Activated CD4-positive, alpha-beta T cell treated with anti-CD3 and anti-CD28 coated beads, Interleukin-2, amount 50 U/mL, for 4 hours (primary cell): ENCODE data around the gene SPTBN4.
"Not testable (repeated sequence)": the region's sequence is repeated elsewhere in the genome, so short reads cannot be mapped to it uniquely, and the experiment has no call there.

Source experiments
- DNase-seq, 2 experiments: peaks; one replicate each; pipeline ENCODE4 v3.0.0-alpha.2; 2020

The SPTBN4 gene

DNA sequence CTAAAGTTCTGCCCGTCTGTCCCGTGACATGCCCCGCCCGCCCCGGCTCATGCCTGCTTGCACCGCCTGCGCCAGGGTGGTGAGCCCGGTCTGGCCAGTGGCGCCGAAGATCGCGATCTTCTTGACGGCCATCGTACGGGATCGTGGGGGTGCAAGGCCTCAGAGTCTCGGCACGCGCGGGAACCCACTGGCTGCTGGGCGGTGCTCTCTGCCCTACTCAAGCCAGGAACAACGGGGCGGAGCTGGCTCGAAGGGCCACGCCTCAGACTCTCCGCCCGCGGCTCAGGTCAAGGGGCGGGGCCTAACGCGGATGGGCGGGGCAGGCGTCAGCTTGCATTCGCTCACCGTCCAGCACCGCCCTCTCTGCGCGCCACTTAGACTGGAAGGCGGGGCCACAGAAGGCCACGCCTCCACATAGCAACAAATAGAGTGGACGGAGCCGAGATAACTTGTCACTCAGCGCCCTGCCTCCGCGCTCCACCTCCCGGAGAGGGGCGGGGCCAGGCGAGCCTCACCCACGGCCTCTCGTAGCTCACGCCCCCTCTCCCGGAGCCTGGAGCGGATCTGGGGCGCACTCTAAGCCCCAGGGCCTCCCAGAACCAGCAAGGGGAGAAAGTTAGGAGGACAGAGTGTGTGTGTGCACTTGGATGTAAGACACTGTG lies 1.1 kb upstream of the SPTBN4 start, which contains the start of gene BLVRB:
BLVRB (minus strand) TSS at position 189 of the 662 bp plus-strand sequence; CDS start at position 132, 57 bp downstream.
- DNase-seq = peak; percentile 99

GRCh38 chr19:40466219-40466984 lies 399 bp upstream of the SPTBN4 start:
- DNase-seq = peak; percentile 71 to 81

DNA sequence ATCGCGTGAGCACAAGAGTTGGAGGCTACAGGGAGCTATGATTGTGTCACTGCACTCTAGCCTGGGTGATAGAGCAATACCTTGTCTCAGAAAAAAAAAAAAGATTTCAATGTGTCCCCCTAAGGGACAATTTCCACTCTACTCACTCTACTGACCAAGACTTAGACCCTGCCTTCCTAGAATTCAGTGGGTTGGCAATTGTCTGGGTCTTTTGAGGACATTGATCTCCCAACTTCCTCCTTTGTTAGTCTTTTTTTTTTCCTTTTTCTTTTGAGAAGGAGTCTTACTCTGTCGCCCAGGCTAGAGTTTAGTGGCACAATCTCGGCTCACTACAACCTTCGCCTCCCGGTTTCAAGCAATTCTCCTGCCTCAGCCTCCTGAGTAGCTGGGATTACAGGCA lies 2.2 kb downstream of the SPTBN4 start:
- DNase-seq = no peak

DNA sequence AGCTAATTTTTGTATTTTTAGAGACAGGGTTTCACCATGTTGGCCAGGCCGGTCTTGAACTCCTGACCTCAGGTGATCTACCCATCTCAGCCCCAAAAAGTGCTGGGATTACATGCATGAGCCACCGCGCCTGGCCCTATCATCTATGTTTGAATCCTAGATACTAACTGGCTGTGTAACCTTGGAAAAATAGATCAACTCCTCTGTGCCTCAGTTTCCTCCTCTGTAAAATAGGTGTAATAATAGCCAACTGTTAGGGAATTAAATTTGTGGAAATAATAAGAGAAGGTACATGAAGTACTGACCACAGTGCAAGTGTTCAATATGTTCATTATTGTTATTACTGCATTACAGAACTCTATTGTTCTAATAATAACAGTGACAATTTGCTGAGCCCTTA lies 4.3 kb downstream of the SPTBN4 start:
- no peak for DNase-seq

GRCh38 chr19:40472516-40472915 lies 5.7 kb downstream of the SPTBN4 start:
- DNase-seq = no peak

- DNase-seq = no peak
These were observed 7.9 kb downstream of the SPTBN4 start for GRCh38 chr19:40474737-40475136.

DNA sequence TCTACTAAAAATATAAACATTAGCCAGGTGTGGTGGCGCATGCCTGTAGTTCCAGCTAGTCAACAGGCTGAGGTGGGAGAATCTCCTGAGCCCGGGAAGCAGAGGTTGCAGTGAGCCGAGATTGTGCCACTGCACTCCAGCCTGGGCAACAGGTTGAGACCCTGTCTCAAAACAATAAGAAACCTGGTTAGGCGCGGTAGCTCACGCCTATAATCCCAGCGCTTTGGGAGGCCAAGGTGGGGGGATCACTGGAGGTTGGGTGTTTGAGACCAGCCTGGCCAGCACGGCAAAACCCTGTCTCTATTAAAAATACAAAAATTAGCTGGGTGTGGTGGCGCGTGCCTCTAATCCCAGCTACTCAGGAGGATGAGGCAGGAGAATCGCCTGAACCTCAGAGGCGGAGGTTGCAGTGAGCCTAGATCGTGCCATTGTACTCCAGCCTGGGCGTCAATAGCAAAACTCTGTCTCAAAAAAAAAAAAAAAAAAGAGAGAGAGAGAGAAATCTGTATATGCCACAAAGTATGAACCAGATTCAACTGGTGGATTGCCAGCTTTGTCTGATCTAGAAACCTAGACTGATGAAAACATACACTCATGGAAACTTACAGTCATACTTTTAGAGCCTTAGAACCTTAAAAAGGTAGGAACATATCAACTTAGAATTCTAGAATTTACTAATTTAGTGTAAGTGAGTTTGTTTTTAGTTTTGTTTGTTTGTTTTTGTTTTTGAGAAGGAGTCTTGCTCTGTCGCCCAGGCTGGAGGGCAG lies 9.3 kb downstream of the SPTBN4 start:
- not testable (repeated sequence) for DNase-seq

DNA sequence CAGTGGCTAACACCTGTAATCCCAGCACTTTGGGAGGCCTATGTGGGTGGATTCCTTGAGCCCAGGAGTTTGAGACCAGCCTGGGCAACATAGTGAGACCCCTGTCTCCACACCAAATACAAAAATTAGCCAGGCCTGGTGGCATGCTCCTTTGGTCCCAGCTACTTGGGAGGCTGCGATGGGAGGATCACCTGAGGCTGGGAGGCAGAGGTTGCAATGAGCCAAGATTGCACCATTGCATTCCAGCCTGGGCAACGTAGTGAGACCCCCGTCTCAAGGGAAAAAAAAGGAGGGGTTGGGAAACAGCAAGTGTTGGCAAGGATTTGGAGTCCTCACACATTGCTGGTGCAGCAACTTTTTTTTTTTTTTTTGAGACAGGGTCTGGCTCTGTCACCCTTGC lies 19.2 kb downstream of the SPTBN4 start:
- DNase-seq = no peak

- no peak for DNase-seq
These were observed 23.1 kb downstream of the SPTBN4 start for GRCh38 chr19:40489882-40490230.

- no peak for DNase-seq
These were observed 25.5 kb downstream of the SPTBN4 start for GRCh38 chr19:40492274-40492673.

DNA sequence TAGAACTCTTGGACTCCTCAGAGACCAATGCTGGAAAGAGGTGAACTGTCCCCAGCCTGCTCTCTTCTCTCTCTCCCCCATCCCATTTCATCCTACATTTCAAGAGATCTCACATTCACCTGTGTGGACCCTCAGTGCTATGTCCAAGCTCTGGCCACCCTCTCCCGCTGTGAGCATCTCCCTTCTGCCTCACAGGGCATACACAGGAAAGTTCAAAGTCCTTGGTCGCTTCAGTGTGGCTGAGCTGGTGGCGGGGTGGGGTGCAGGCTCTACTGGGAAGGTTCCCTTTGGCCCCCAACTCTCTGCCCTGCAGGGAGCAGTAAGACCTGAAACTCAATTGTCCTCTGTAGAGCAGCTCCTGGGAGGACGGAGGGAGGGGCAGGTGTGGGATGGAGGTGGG lies 27.0 kb downstream of the SPTBN4 start:
- no peak for DNase-seq

GRCh38 chr19:40494191-40494838 lies 27.5 kb downstream of the SPTBN4 start:
- no peak for DNase-seq

- no peak for DNase-seq
These were observed 30.4 kb downstream of the SPTBN4 start for GRCh38 chr19:40497214-40497613.

- no peak for DNase-seq
These were observed 32.5 kb downstream of the SPTBN4 start for GRCh38 chr19:40499320-40499719.

DNA sequence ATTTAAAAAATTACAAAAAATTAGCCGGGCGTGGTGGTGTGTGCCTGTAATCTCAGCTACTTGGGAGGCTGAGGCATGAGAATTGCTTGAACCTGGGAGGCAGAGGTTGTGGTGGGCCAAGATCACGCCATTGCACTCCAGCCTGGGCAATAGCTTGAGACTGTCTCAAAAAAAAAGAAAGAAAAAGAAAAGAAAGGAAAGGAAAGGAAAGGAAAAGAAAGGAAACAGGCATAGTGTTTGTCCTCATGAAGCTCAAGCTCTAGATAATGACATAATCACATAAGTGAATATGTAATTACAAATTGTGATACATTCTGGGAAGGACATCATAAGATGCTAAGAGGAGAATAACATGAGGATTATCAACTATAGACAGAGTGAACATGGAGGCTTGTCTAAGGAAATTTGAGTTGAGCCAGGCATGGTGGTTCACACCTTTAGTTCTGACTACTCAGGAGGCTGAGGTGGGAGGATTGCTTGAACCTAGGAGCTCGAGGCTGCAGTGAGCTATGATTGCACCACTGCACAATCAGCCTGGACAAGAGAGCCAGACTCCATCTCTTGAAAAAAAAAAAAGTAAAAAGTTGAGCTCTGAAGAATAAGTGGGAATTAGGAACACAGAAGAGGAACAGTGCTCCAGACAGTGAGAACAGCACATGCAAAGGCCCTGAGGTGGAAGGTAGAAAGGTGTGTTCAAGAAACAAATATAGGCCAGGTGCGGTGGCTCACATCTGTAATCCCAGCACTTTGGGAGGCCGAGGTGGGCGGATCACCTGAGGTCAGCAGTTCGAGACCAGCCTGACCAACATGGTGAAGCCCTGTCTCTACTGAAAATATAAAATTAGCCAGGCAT lies 34.1 kb downstream of the SPTBN4 start:
- not testable (repeated sequence) for DNase-seq

- DNase-seq = no peak
These were observed 34.8 kb downstream of the SPTBN4 start for GRCh38 chr19:40501599-40501998.

DNA sequence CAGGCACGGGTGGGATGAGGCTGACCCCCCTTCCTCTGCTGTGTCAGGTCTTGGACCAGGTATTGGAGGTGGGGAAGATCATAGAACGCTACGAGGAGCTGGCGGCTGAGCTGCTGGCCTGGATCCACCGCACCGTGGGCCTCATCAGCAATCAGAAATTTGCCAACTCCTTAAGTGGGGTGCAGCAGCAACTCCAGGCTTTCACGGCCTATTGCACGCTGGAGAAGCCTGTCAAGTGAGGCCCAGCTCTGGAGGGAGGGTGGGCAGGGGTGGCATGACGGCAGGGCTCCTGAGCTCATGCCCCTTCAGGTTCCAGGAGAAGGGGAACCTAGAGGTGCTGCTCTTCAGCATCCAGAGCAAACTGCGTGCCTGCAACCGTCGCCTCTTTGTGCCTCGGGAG lies 35.3 kb downstream of the SPTBN4 start:
- no peak for DNase-seq

- DNase-seq = no peak
These were observed 36.0 kb downstream of the SPTBN4 start for GRCh38 chr19:40502647-40503319.

DNA sequence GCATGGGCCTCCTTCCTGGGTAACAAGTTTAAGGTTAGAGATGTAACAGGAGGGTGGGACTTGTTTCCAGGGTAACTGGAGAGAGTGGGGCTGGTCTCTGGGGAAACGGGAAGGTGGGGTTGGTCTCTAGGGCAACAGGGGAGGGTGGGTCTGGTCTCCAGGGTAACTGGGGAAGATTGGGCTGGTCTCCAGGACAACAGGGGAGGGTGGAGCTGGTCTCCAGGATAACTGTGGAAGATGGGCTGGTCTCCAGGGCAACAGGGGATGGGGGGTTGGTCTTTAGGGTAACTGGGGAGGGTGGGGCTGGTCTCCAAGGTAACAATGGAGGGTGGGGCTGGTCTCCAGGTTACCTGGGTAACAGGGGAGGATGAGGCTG lies 36.5 kb downstream of the SPTBN4 start:
- DNase-seq = no peak

- DNase-seq = no peak
These were observed 39.3 kb downstream of the SPTBN4 start for GRCh38 chr19:40506099-40506498.

- no peak for DNase-seq
These were observed 41.1 kb downstream of the SPTBN4 start for GRCh38 chr19:40507892-40508291.
